KBM-7 (cell line): ENCODE measurements around the gene AP1G1.

Experiments used
- DNase-seq: peaks from one replicate; pipeline ENCODE4 v3.0.0-alpha.2; 2015
- in situ Hi-C: fragments of 300-500 bp; cut with MboI; formaldehyde crosslinking; loops from 2 replicates; pipeline ENCODE4 v1.14.3; 2020; ENCODE audit warnings: low sequenced_read_pairs, low pct_unique_long_range_greater_than_20kb, mixed read lengths

Gene AP1G1

DNA sequence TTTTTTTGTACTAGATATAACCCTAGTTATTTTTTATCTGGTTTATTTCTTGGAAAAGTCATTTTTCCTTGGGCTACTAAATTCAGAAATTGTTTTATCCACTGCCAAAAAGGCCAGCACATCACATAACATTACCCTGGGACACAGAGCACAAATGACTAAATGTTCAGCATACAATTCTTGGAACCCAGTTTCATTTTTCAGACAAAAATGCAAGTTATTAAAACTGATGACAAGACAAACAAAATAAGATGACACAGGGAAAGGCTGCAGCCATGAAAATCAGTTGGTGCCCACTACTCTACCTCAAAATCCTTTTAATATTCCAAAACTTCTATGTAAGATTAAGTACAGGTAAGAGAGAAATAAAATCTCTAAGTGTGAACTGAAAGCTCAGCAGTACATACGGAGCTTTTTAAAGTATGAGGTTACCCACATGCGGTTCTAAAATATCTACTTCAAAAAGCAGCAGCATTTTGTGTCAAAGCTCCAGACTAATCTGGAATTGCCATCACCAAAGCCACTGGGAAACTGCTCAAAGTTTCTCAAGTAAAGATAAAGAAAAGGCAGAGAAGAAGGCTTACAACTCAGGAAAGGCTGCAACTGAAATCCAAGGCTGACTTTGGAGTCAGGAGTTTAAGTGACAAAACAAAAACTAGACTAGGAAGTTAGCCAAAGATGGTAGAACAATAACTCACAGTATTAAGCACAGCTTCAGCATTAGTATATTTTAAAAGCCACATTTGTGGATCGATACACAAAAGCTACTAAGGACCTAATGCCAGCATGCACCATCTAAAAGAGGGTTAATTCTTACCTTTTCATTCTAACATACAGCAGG lies 41.4 kb downstream of the AP1G1 start:
- in situ Hi-C loops: no loop called here
- no peak for DNase-seq

DNA sequence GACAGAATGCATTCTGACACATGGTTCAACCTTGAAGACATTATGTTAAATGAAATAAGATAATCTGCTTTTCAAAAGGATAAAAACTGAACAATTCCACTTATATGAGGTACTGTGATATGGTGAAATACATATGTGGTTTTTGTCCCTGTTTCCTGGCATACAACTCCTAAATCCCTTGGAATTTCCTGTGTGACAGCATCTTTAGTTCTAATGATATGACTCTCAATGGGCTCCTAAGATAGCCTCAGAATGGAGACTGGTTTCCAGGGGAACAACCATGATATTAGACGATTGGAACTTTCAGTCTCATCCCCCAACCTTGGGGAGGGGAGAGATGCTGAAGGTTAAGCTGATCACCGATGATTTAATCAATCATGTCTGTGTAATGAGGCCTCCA lies 46.4 kb downstream of the AP1G1 start:
- DNase-seq: no peak
- in situ Hi-C loops: no loop called here

DNA sequence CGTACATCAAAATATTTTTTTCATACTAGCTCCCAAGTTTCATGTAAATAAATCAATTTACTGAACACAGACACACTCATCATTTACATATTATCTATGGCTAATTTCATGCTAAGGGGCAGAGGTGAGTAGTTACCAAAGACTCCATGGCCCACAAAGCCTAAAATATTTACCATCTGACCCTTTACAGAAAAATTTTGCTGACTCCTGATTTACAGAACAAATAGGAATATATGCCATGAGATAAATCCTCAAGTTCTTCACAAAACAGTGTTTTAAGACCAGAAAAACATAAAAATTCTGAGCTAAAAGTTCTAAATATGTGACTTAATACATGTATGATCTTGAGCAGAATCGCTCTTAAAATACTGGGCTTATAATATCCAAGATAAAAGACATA lies 47.5 kb downstream of the AP1G1 start:
- in situ Hi-C loops: no loop called here
- DNase-seq: no peak

DNA sequence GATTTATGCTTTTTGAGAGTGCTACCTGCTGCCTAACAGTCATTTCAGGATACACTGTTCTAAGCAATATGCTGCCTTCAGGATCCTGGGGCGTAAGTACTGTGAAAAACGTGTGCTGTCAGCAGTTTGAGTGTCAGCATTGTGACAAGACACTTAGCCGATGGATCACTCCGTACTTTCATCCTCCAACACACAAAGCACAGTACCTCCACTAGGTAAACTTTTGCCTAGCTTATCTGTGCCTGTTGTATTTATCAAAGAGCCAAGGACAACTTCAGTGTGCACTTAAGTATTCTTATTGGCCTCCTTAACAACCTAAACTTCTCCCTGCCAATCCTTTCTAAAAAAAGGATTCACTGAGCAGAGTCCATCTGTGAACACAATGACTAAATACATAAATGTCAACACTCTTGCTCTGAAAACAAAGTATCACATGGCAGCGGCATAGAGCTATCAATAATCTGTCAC lies 50.3 kb downstream of the AP1G1 start:
- no peak for DNase-seq
- in situ Hi-C loops: no loop called here

DNA sequence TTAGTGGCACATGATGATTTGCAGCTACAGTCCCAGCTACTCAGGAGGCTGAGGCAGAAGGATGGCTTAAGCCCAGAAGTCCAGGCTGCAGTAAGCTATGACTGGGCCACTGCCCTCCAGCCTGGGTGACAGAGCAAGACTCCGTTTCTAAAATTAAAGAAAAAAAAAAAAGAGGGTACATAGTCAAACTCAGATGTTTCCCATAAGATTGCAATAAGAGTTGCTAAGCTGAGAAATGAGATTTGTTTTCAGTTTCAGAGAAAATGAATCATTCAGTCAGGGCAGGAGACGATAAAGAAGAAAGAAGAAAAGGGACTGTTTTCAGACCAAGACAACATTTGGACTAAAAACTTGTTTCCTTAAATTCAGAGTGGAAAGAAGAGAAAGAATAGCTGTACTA lies 54.0 kb downstream of the AP1G1 start:
- DNase-seq: no peak
- in situ Hi-C loops: no loop called here

DNA sequence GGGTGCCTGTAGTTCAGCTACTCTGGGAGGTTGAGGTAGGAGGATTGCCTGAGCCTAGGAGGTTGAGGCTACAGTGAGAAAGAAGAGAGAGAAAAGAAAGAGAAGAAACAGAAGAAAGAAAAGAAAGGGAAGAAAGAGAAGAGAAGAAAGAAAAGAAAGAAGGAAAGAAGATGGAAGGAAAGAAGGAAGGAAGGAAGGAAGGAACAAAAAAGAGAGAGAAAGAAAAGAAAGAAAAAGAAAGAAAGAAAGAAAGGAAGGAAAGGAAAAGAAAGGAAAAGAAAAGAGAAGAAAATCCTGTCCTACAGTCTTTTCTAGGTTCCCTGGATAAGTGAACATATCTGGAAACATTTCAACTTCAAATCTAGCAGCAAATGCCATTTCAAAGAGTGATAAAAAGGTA lies 54.5 kb downstream of the AP1G1 start:
- in situ Hi-C loops: no loop called here
- DNase-seq: no peak

DNA sequence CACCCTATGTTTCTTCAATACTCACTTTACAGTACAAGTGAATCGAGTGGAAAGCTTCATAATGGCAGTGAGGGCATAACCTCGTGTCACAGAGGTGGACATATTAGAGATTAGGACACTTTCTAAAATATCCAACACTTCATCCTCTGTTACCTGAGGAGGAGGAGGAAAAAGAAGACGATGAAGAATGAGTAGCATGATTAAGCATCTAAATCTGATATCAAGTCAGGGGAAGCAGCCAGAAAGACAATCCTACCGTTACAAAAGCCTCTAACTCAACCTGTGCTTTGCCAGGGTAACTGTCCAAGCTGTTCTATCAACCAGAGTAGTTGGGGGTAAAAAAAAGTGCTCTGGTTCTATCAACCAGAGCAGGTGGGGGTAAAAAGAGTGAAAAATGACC lies 60.4 kb downstream of the AP1G1 start:
- in situ Hi-C loops: no loop called here
- DNase-seq: no peak

DNA sequence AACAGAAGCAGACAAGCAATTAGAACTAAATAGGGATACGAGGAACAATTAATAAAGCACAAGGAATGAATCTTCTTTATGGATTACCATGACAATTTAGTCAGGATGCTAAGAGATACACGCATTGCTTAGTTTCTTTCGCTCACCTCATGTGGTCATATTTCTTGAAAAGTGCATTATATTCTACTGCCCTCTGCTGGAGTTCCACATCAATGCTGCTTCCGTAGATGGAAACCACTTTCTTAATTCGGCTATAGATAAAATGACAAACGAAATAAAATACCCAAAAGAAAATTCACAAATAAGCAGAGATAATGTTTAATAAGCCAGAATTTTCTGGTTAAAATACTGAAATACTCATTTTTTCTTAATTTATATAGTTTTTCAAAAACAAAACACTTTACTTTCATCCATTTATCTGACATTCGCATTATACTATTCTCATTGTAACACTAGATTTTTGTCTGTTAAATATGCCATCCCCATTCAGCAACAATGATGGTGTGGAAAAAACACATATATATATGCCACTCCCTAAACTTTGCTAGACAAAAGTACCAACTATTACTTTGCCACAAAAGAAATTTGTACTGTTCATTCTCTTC lies 62.1 kb downstream of the AP1G1 start:
- in situ Hi-C loops: no loop called here
- DNase-seq: peak; percentile 56

DNA sequence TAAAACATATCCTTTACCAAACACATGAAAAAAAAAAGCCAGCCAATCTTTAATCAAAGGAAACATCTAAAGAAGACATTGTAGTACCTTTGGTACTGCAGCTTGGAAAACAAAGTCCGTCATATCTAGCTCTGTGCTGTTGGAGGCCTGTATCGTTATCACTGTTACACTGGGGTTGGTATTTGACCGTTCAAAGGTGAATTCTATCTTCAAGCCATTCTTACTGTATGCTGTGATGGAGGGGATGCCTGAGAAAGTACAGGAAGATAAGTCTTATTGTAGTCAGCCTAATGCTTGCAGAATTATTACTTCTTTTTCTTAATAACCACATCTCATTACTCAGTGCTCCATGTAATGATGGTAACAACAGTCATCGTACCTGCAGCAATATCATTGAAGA lies 69.8 kb downstream of the AP1G1 start:
- no peak for DNase-seq
- in situ Hi-C loops: no loop called here

DNA sequence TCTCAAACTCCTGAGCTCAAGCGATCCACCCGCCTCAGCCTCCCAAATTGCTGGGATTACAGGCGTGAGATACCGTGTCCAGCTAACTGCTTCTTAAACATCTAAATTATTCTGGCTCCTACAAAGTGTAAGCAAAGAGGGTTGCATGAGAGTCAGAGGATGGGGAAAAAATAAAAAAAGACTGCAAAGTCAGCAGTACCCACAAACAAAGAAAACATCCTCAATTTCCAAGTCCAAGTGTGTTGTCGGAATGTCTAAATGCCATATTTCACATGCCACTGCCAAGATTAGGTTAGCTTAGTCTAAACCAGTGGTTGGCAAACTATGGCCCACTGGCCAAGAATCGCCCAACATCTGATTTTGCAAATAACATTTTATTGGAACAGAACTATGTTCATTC lies 71.1 kb downstream of the AP1G1 start:
- in situ Hi-C loops: no loop called here
- no peak for DNase-seq

DNA sequence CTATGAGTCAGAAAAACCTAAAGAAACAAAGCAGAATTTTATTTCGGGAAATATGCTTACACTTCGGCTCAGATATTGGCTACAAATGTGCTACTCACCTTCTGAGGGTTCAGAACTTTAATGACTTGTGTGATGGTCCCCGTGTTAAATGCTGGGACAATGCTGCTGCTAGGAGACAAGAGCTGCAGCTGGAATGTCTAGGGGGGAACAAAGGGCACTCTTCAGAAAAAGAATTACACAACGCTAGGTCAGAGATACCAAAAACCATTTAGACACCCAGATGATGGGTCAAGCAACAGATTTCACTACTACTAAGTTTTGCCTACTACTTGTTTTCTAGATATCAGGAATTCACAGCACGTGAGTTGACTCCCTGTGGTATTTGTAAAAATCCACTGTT lies 74.1 kb downstream of the AP1G1 start:
- no peak for DNase-seq
- in situ Hi-C loops: no loop called here

DNA sequence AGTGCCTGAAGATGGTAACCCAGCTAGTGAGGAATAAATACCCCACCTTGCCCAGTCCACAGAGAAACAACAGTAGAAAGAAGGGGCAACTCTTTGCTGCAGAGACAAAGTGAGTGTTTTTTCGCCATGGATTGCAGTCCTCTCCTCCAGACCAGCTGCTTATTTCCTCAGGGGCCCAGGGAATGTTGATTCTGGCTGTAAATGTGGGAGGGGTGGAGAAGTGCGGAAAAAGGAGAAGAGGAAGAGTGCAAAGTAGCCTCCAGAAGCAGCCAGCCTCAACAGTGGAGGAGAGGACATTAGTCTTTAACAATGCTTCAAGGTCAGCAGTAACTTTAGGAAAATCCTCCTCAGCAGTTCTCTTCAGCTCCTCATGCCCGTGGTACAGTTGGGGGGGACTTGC lies 76.0 kb downstream of the AP1G1 start:
- no peak for DNase-seq
- in situ Hi-C loops: no loop called here

DNA sequence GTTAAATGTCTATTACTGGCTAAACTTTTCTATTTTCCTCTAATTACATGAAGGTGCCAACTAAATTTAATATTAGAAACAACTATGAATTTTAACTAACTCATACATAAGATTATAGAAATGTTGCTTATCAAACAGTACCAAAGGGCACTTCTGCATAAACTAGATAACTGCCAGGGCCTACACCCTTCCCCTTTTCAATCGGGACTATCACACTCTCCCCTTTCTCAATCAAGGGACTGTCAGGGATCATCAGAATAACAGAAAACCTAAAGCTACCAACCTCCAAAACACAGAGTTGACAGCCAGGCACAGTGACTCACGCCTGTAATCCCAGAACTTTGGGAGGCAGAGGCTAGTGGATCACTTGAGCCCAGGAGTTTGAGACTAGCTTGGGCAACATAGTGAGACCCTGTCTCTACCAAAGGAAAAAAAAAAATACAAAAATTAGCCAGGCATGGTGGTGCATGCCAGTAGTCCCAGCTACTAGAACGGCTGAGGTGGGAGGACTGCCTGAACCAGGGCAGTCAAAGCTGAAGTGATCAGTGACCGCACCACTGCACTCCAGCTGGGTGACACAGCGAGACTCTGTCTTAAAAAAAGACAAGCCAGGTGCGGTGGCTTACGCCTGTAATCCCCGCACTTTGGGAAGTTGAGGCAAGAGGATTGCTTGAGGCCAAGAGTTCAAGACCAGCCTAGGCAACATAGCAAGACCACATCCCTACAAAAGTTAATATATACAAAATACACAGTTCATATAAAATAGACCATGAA lies 80.9 kb downstream of the AP1G1 start:
- peak; percentile 19 for DNase-seq
- in situ Hi-C loops: no loop called here

DNA sequence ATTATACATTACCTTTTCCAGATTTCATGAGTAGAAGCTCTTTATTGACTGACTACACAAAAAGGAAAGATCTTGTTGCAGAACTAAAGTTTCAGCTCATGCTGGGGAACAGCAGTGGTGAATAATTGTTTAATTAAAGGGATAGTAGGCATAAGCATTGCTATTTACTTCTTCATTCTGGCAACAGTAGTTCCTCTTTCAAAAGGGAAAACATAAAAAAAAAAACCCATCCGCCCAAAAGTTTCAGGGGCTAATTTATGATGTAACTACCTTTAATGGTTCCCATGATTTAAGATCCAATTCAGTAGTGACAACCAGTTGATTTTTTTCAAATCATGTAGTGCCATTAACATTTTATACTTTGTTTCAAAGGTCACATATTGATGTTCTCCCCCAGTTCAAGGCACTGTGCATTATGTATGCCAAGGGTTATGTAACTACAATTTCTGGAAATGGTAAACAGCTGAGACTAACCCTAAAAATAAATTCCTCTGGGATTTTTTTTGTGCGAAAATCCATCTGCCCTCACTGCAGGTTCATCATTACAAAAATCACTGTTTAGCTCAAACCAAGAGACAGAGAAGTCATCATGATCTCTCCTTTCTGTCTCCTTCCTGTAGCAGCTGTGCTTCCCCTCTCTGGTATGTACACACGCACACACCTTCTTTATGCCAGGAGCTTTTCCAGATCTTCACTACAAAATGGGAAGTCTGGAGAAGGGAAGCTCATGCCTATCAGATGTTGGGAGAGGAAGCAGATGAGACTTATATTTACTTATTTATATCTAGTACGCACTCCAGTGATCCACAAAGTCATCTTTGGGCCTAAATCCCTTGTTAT lies 81.9 kb downstream of the AP1G1 start:
- in situ Hi-C loops: no loop called here
- DNase-seq: peak; percentile 45

DNA sequence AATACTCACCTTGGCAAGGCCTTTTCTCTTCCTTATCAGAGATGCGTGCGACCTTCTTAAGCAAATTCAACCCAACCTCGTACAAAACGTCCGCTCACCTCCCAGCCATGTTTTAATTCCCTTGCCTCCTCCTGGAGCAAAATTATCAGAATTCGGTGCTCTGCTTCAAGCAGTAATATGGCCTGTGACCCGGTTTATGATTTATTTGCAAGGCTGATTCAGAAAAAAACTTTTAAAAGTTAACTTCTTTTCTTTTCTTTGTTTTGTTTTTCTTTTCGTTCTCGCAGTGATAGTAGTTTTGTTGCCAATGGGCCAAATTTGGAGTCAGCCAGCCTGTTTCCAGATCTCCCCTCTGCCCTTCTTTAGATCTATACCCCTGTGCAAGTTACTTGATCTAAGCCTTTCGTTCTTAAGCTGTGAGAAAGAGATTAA lies 84.3 kb downstream of the AP1G1 start, which contains the start of gene PHLPP2:
Gene PHLPP2, minus strand, starts transcription at position 382 of the 432 bp plus-strand sequence. CDS start 9,906 bp downstream, outside the sequence.
- no peak for DNase-seq
- in situ Hi-C loops: no loop called here

DNA sequence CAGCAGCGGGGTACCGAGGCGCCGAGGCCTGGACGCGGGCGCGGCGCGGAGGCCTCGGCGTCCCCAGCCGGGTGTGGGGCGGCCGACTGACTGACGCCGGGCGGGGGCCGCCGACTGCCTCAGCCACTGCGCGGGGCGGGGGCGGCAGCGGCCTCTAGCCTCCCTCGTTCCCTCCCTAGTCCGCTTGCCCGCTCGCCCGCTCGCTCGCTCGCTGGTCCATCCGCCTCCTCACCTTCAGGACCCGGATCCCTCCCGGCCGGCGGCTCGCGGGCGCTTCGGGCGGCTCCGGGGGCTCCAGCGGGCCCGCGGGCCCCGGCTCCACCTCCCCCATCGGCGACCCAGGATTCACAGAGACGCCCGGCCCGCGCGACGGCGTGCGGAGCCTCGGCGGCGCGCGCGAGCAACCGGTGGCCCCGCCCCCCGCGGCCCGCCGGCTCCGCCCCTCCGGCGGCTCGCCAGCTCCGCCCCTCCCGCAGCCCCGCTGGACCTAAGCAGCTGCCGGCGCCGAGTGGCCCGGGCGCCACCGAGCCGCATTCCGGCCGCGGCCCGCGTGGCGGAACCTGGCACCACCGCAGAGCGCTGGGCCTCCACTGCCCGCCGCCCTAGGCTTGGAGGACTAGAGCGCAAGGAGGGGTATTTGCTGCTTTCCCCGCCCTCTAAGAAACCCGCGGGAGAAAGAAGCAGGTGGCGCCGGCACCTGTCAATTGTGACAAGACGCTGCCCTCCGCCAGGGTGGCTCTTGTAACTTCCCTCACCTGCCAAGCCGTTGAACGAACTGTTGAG lies 84.9 kb downstream of the AP1G1 start:
- in situ Hi-C loops: no loop called here
- DNase-seq: peak; percentile 71

DNA sequence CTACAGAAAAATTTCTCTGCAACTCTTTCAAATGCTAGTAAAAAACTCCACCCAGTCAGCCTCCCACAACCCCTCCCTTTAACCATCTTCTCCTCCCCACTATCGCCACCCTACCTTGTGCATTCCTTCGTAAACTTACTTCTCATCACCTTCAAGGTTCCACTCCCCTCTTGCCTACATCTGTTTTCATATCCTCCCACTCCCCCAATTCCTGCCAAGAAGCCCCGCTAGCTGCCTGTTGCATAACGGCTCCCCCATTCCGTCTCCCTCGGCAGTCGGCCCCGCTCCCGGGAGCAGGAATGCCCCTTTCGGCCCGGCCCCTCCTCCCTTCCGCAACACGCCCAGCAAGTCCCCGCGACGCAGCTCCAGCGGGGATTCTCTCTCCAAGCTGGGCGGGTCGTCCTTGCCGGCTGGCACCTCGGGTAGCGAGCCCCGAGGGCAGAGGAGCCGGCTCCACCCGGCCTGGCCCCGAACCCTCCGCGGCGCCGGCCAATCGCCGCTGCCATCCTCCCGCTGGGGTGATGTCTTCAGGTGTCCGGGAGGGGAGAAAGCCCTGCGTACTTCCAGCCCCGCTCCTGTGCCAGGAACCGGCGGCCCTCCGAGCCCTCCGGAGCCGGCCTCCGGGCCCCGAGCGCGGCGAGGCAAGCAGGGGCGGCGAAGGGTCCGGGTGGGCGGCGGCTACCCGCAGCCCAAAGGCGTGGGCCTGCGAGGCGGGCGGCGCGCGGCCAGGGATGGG lies 85.7 kb downstream of the AP1G1 start:
- peak; percentile 74 for DNase-seq

More for the DNA sequence above, 85.7 kb downstream of the AP1G1 start:
- in situ Hi-C loops: no loop called here
